ENCODE data around the gene EXOC6B.

The EXOC6B gene

DNA sequence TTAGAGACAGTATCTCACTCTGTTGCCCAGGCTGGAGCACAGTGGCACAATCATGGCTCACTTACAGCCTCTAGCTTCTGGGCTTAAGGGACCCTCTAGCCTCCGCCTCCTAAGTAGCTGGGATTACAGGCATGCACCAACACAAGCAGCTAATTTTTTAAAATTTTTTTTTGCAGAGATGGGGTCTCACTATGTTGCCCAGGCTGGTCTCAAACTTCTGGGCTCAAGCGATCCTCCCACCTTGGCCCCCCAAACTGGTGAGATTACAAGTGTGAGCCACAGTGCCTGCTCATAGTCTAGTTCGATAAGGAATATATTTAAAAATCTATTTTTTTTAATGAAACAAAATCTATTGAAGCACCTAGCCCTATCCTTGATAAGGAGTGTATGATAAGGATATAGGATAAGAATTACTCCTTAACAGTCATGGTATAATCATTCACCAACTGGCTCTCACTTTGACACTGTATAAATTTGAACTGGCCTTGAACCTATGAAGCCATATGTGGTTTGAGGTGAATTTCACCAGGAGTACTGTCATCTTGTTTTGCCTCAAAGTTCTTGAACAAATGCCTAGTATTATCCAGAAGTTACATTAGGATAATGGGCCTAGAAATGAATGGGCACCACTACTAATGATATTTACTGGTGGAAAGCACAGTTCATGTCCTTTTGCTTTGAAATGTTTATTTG is 71.1 kb downstream of the EXOC6B start:
- peaks cover 32% of the 10 kb centered on the region; the same call in 1 of the 2 replicates for H3K4me1 ChIP-seq (ENCODE audit: insufficient read depth, low read length)
- no peak overlapping the region for H3K9ac ChIP-seq (ENCODE audit: low read depth, low read length)
- no peaks in the 10 kb centered on the region for H3K9me3 ChIP-seq (ENCODE audit: control insufficient read depth, insufficient read depth, low read length)
- H3K36me3 ChIP-seq (ENCODE audit: insufficient read depth, low read length), result no peaks in the 10 kb centered on the region

DNA sequence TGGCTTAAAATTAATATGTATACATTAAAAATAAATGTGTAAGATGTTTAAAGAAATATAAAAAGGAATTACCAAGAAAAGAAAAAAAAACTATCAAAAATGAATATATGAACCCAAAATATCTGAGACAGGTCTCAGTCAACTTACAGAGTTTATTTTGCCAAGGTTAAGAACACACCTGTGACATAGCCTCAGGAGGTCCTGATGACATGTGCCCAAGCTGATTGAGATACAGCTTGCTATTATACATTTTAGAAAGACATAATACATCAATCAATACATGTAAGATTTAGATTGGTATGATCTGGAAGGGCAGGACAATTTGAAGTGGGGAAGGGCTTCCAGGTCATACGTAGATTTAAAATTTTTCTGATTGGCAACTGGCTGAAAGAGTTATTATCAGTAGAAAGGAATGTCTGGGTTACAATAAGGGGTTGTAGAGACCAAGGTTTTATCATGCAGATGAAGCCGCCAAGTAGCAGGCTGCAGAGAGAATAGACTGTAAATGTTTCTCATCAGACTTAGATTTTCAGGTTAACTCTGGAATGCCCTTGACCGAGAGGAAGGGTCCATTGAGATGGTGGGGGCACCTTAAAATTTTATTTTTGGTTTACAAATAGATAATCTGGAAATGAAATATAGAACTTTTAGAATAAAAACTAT is 74.7 kb downstream of the EXOC6B start:
- no peaks in the 10 kb centered on the region for H3K36me3 ChIP-seq (ENCODE audit: insufficient read depth, low read length)
- peaks cover 37% of the 10 kb centered on the region; the same call in 1 of the 2 replicates for H3K4me1 ChIP-seq (ENCODE audit: insufficient read depth, low read length)
- no peak overlapping the region for H3K9ac ChIP-seq (ENCODE audit: low read depth, low read length)
- H3K9me3 ChIP-seq (ENCODE audit: control insufficient read depth, insufficient read depth, low read length), result no peaks in the 10 kb centered on the region

- H3K4me1 ChIP-seq (ENCODE audit: insufficient read depth, low read length), result peaks cover 32% of the 10 kb centered on the region; the same call in 1 of the 2 replicates
- H3K9ac ChIP-seq (ENCODE audit: low read depth, low read length), result no peak overlapping the region
- H3K9me3 ChIP-seq (ENCODE audit: control insufficient read depth, insufficient read depth, low read length), result no peaks in the 10 kb centered on the region
- H3K36me3 ChIP-seq (ENCODE audit: insufficient read depth, low read length), result no peaks in the 10 kb centered on the region
These were observed 75.4 kb downstream of the EXOC6B start for GRCh38 chr2:72750466-72750865.

GRCh38 chr2:72747344-72747743 is 78.5 kb downstream of the EXOC6B start:
- H3K36me3 ChIP-seq (ENCODE audit: insufficient read depth, low read length), result no peaks in the 10 kb centered on the region
- peaks cover 24% of the 10 kb centered on the region; the same call in 1 of the 2 replicates for H3K4me1 ChIP-seq (ENCODE audit: insufficient read depth, low read length)
- no peaks in the 10 kb centered on the region for H3K9me3 ChIP-seq (ENCODE audit: control insufficient read depth, insufficient read depth, low read length)
- H3K9ac ChIP-seq (ENCODE audit: low read depth, low read length), result no peak overlapping the region

- Histone ChIP-seq H3K9ac (ENCODE audit: low read depth, low read length) (no peak overlapping the region), H3K36me3 (ENCODE audit: insufficient read depth, low read length) (no peaks in the 10 kb centered on the region), H3K9me3 (ENCODE audit: control insufficient read depth, insufficient read depth, low read length) (no peaks in the 10 kb centered on the region), H3K4me1 (ENCODE audit: insufficient read depth, low read length) (peaks cover 15% of the 10 kb centered on the region; the same call in 1 of the 2 replicates)
These were observed 80.0 kb downstream of the EXOC6B start for GRCh38 chr2:72745679-72746368.

DNA sequence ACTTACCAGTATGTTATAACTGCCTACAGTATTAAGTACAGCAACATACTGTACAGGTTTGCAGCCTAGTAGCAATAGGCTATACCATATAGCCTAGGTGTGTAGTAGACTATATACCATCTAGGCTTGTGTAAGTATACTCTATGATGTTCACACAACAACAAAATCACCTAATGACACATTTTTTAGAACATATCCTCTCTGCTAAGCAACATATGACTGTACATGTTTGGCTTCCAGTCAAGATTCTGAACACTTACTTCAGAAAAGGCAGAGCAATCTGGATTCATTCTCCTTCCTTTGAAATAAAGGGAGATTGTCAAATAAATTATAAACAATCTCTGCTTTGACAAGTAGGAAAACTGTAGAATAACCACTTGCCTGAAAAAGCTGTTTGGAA is 81.8 kb downstream of the EXOC6B start:
- Histone ChIP-seq H3K4me1 (ENCODE audit: insufficient read depth, low read length) (peaks cover 5% of the 10 kb centered on the region; the same call in 1 of the 2 replicates), H3K36me3 (ENCODE audit: insufficient read depth, low read length) (no peaks in the 10 kb centered on the region), H3K9me3 (ENCODE audit: control insufficient read depth, insufficient read depth, low read length) (no peaks in the 10 kb centered on the region), H3K9ac (ENCODE audit: low read depth, low read length) (no peak overlapping the region)

- Histone ChIP-seq H3K9ac (ENCODE audit: low read depth, low read length) (no peak overlapping the region), H3K4me1 (ENCODE audit: insufficient read depth, low read length) (no peaks in the 10 kb centered on the region; the same call in 1 of the 2 replicates), H3K36me3 (ENCODE audit: insufficient read depth, low read length) (no peaks in the 10 kb centered on the region), H3K9me3 (ENCODE audit: control insufficient read depth, insufficient read depth, low read length) (no peaks in the 10 kb centered on the region)
These were observed 82.4 kb downstream of the EXOC6B start for GRCh38 chr2:72743481-72743880.

GRCh38 chr2:72738096-72738495 is 87.7 kb downstream of the EXOC6B start:
- Histone ChIP-seq H3K9me3 (ENCODE audit: control insufficient read depth, insufficient read depth, low read length) (no peaks in the 10 kb centered on the region), H3K4me1 (ENCODE audit: insufficient read depth, low read length) (no peaks in the 10 kb centered on the region), H3K9ac (ENCODE audit: low read depth, low read length) (no peak overlapping the region), H3K36me3 (ENCODE audit: insufficient read depth, low read length) (no peaks in the 10 kb centered on the region)

GRCh38 chr2:72734432-72734831 is 91.4 kb downstream of the EXOC6B start:
- no peak overlapping the region for H3K9ac ChIP-seq (ENCODE audit: low read depth, low read length)
- no peaks in the 10 kb centered on the region for H3K4me1 ChIP-seq (ENCODE audit: insufficient read depth, low read length)
- H3K36me3 ChIP-seq (ENCODE audit: insufficient read depth, low read length), result no peaks in the 10 kb centered on the region
- H3K9me3 ChIP-seq (ENCODE audit: control insufficient read depth, insufficient read depth, low read length), result no peaks in the 10 kb centered on the region

DNA sequence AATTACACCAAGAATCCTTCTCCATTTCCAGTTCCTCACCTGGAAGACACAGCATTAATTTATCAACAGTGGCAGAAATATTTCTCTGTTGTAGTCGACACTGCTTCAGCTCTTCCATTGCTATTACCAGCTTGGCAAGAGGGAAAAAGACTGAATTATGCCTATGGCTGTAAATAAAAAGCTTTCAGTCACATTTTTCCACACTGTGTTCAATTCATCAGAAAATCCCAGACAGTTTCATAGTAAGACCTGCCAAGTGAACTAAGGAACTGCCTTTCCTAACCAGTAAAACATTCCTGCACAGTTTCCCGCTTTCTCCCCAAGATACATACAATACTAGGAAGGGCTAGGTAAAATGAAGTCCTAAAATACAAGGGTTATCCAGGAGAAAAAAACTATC is 94.7 kb downstream of the EXOC6B start:
- no peaks in the 10 kb centered on the region for H3K9me3 ChIP-seq (ENCODE audit: control insufficient read depth, insufficient read depth, low read length)
- H3K36me3 ChIP-seq (ENCODE audit: insufficient read depth, low read length), result no peaks in the 10 kb centered on the region
- H3K9ac ChIP-seq (ENCODE audit: low read depth, low read length), result no peak overlapping the region
- no peaks in the 10 kb centered on the region for H3K4me1 ChIP-seq (ENCODE audit: insufficient read depth, low read length)

- Histone ChIP-seq H3K4me1 (ENCODE audit: insufficient read depth, low read length) (0 out of 2 replicates have a peak, but pooled peaks cover 4% of the 10 kb centered on the region), H3K9ac (ENCODE audit: low read depth, low read length) (no peak overlapping the region), H3K36me3 (ENCODE audit: insufficient read depth, low read length) (no peaks in the 10 kb centered on the region), H3K9me3 (ENCODE audit: control insufficient read depth, insufficient read depth, low read length) (no peaks in the 10 kb centered on the region)
These were observed 98.5 kb downstream of the EXOC6B start for GRCh38 chr2:72727356-72727755.

DNA sequence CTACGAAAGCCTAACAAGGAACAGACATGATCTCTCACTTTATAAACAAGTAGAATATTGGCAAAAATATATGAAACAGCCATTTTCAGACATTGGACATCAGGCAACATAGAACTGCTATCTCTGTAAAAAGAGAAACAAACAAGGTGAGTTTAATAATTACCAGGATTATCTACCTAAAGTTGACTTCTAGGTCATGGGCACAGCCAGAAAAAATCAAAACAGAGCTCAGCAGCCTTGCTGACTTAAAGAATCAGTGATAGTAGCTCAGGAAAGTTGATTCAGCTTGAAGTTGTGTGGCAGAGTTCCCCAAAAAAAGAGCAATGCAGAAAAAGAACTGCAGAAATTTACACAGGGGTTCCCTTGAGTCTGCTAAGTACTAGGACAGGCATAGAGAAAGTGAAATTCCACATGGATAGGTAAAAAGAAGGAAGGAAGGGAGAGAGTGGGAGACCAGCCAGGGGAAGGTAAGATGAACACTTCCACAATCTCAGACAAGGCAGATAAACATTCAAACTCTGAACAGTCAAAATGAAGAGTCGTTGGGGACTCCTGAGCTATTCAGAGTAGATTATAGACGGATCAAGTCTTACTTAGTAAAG is 102.0 kb downstream of the EXOC6B start:
- no peak overlapping the region for H3K9ac ChIP-seq (ENCODE audit: low read depth, low read length)
- no peaks in the 10 kb centered on the region for H3K36me3 ChIP-seq (ENCODE audit: insufficient read depth, low read length)
- no peaks in the 10 kb centered on the region for H3K9me3 ChIP-seq (ENCODE audit: control insufficient read depth, insufficient read depth, low read length)
- H3K4me1 ChIP-seq (ENCODE audit: insufficient read depth, low read length), result peaks cover 10% of the 10 kb centered on the region

- Histone ChIP-seq H3K4me1 (ENCODE audit: insufficient read depth, low read length) (peaks cover 16% of the 10 kb centered on the region), H3K9ac (ENCODE audit: low read depth, low read length) (no peak overlapping the region), H3K36me3 (ENCODE audit: insufficient read depth, low read length) (no peaks in the 10 kb centered on the region), H3K9me3 (ENCODE audit: control insufficient read depth, insufficient read depth, low read length) (no peaks in the 10 kb centered on the region)
These were observed 103.3 kb downstream of the EXOC6B start for GRCh38 chr2:72722492-72723070.

GRCh38 chr2:72719416-72719815 is 106.4 kb downstream of the EXOC6B start:
- peaks cover 16% of the 10 kb centered on the region for H3K4me1 ChIP-seq (ENCODE audit: insufficient read depth, low read length)
- H3K36me3 ChIP-seq (ENCODE audit: insufficient read depth, low read length), result no peaks in the 10 kb centered on the region
- H3K9ac ChIP-seq (ENCODE audit: low read depth, low read length), result 0 out of 2 replicates have a peak overlapping the region, but pooled peaks have one; percentile 17
- no peaks in the 10 kb centered on the region for H3K9me3 ChIP-seq (ENCODE audit: control insufficient read depth, insufficient read depth, low read length)
